HG03442 (cell line): ENCODE results near the gene PXN.
"Not testable (repeated sequence)": the region's sequence is repeated elsewhere in the genome, so short reads cannot be mapped to it uniquely, and the experiment has no call there.

ENCODE experiments used
- ATAC-seq: cut with Tn5 transposase; IDR thresholded peaks from one replicate; pipeline ENCODE4 v1.9.1; 2021; ENCODE audit warnings: mild to moderate bottlenecking, moderate library complexity; ENCODE audit not compliant: unreplicated experiment

PXN gene

DNA sequence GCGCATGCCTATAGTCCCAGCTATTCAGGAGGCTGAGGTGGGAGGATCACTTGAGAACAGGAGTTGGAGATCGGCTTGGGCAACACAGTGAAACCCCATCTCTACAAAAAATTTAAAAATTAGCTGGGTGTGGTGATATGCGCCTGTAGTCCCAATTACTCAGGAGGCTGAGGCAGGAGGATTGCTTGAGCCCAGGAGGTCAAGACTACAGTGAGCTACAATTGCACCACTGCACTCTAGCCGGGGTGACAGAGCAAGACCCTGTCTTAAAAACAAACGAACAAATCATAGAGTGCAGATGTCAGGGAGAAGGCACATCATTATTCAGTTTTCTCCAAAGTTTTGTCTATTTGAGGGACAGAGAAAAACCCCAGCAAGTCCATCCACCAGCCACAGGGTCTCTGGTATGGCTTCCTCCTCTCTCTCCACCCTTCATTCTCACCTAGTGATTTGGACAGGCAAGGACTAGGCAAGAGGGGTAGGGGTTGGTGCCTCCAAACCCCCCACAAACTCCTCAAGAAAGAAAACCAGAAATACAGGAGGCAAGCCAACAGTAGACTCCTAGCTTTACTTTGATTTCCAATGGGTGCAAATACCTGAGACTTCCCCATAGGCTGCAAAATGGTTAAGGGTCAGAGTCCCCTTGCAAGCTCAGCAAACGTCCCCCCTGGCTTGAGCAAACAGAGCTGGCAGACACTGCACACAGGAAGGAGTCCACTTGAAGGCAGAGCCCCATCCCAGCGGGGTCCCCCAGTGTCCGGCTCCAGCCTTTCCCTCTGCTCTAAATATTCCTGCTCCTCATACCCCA is 38.1 kb downstream of the PXN start:
- no peak for ATAC-seq

DNA sequence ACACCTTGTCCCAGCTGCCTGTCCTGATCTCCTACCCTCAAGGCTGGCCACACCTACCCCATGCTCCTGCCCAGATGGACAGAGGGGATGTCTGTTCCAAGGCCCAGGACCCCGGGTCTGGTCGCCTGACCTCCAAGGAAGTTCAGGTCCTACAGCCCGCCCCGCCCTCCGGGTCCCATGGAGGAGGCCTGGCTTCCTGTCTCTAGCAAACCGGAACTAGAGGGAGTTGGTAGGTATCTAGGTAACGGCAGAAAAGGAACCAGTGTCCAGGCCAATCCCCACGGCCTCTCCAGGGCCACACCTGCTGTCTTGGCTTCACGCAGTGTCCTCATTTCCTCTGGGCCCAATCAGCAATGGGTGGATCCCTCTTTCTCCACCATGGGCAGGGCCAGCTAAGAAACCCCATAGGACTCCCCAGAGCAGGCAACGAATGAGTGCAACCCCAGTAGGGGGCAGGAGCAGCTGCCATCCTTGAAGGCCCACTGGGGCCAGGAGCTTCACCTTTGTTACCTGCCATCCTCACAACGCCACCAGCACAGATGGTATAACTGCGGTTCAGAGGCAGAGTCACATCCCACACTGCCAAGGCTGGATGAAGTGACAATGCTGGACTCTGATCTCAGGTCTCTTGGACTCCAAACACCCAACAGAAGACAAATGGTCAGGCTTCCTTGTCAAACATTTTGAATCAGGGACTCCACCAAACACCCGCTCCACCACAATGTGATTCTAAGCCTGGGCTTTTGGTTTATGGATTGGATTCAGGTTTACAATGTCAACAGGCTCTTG is 39.5 kb downstream of the PXN start:
- peak; percentile 49 for ATAC-seq

DNA sequence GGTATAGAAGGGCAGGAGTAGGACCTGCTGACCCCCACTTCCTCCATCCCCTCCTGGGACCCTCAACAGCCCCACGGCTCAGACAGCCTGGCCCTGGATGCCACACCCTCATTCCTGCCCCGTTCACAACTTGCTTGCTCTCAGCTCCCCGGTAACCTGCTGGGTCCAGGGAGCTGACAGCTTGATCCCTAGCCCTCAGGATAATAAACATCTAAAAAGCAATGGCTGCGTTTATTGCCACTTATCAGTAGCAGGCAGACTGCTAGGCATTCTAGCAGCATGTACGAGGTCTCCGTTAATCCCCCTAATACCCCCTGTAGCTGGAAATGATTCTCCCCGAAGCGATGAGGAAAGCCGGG is 40.4 kb downstream of the PXN start:
- ATAC-seq = no peak

DNA sequence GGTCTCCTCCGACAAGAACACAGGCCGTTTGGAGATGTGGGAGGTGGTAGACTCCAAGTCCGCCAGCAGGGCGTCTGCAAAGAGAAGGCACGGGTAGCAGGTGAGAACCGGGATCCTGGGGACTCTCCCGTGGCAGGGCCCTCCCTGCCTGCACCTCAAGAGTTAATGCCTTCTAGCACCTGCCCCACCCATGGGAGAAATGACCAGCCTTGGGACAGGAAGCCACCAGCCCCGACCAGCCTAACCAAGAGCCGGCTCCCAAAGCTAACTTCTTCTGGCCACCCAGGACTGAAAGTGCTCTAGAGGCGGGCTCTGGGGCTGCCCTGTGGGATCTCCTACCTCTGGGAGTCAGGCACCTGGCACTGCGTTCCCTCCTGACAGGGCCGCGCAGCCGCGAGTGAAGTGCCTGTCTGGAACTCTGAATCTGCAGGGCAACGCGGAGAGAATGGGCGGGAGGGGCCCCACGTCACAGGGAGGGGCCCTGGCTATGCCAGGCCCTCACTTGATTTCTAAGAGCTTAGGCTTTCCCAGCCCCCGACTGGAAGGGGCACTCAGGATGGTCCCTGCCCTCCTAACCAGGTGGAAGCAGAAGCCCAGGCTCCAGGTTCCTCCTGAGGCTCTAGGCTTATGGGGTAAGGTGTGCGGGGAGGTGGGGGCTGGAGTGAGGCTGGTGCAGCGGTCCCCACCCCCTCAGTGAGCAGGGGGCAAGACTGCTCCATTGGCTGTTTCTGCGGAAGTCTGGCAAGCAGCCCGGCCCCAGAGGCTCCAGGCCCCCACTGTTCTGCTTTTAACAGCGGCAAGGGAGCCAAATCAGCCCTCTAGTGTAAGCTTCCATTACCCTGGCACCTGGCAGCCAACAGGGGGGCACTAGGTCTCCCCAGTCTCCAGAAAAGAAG is 41.0 kb downstream of the PXN start:
- ATAC-seq = no peak

DNA sequence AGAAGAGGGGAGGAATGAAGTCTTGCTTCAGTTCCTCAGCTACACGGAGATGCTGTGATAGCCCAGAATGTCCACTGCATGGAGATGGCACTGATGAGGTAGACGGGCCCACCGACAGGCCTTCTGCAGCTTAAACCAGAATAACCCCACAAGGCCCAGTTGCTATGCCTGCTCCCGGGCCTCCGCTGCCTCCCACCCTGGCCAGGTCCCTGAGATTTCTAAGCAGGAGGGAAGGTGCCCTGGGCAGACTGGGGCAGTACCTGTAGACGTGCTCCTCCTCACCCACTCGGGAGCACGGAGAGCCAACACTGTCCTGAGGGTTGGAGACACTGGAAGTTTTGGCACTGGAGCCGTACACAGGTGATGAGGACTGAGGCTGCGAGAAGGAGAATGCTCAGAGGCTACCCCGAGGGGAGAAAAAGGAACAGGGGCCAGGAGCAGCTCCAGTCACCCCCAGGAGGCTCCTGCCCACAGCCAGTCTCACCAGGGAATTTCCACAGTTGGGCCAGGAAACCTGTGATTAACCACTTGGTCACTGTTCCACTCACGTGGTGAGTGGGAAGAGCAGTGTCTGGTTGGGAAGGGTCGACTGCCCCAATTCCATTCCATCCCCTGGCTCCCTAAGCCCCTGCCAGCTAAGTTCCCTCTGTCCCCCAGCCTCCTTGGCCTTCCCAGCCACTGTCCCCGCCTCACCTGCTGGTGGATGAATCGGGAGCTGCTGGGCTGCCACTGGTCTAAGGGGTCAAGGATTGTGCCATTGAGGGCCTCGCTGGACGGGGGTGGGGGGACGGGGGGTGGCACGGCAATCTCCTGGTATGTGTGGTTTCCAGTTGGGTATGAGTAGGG is 41.8 kb downstream of the PXN start:
- no peak for ATAC-seq

DNA sequence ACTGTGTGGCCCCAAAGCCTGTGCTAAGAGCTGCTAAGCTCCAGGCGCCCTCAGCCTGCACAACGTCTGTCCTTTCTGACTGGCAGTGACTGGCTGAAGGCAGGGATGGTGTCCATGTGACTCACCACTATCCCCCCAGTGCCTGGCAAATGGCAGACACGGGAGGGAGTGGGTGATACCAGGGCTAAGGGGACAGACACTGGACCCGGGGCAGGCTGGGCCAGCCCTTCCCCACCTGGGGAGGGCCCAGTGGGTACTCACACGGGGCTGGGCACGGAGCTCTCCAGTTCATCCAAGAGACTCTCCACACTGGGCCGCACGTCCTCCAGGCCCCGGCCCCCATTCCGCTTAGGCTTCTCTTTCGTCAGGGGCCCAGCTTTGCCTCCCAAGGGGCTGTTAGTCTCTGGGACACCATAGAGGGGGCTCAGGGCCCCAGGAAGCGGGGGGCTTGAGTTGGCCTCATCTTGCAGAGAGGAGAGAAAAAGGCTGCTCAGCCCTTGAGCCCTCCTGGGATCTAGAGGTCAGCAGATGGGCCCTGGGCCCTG is 43.2 kb downstream of the PXN start:
- ATAC-seq = no peak

DNA sequence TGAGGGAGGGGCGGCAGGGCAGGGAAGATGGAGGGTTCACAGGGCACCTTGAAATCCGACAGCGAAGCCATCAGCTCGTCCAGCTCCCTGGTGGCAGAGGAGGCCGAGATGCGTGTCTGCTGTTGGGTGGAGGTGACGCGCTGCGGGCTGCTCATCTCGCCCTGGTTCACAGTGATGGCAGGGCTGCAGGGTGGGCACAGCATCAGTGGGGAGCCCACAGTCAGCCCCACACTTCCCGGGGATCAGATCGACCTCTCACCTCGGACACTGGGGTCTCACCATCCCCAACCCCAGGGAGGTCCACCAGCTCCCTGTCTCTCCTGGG is 44.0 kb downstream of the PXN start:
- no peak for ATAC-seq

DNA sequence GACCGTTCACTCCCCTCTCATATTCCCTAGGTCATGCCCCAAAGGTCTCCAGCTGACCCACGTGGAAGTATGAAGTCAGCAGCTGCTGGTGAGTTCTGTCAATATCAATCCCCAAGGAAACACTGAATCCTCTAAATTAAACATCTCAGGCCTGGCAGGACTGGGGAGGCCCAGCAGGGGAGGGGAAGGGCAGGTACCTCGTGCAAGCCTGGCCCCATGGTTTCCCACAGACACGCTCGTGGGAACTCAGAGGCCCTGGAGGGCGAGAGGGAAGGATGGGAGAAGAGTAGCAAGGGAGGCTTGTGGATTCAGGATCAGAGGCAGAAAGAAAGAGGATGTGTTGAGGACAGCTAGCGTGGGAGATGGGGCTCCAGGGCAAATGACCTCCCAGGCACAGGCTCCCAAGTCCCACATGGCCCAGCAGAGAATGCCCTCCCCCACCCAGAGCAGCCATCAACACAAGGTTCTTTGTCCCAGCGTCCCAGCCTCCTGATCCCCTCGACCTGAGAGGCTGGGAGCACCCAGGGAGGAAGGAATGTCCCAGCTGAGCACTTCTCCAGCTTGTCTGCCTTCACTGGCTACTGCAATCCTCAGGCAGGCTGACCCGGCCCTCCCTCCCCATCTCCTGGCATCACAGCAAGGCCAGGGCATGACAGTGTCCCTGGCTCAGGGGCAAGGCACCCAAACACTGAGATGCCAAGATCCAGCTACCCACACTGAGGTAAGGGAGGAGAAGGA is 44.5 kb downstream of the PXN start:
- no peak for ATAC-seq

DNA sequence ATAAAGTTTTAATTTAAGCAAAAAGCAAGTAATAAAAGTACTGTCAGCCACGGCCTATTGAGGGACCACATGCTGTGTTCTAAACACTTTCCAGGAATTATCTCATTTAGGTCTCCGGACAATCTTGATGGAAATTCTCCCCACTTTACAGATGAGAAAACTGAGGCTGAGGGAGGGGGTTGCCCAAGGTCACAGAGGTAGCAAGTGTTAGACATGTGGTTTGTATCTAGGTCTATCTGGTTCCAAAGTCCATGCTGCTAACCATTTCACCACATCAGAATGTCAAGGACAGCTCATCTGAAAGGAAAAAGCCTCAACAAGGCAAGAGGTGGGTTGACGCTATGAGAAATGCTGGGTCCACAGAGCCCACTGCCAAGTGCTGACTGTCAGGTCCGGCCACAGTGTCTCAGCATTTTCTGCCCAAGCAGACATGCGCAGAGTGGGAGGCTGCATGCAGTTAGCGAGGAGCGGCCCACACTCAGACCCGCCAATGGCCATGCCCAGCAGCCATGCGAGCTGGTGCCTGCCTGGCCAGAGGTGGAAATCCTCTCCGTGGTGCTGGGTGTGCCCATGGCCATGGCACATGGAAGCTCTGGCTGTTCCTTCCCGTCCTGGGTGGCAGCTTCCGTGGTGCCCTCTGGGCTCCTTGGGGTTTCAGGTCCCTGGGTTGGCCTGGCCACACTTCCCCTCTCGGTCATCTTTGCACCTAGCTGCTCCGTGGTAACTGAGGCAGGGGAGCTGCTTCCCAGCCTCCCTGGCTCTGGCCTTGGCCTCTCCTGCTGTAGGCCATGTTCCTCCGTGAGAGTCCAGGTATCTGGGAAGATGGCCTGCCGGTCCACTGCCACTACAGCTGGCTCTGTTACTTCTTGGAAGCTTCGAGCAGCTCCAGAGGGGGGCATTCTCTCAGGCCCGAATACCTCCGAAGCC is 46.6 kb downstream of the PXN start:
- no peak for ATAC-seq

DNA sequence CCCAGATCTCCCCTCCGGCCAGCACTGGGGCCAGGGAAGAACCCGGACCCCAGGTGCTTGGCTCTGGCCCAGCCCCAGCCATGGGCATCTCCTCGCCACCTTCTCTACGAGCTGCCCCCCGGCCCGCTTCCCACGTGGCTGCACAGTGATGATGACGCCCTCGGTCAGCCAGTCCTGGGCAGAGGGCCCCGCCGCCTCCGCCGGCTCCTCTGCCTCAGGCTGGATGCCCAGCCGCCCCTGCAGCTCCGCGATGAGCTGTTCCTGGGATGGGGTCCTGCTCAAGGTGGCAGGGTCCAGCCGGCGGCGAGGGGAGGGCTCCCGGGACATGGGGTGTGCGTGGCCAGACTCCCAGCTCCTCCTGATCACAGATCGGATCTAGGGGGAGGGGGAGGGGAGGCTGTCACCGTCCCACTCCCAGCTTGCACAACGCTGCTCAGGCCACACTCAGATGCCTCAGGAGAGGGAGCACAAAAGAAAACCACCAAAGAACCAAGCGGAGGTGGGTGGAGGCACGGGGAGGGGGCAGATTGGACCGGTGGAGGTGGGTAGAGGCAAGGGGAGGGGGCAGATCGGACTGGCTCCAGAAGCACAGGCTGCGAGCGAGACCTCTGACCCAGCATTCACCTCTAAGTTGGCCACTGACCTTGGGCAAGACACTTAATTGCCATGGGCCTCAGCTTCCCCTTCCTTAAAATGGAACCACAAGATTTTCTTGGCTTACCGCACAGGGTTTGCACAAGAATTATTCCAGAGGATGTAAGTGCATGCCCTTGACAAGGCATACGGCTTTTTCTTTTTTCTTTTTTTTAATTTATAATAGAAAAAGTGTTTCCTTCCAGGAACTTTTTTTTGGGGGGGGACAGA is 48.6 kb downstream of the PXN start:
- ATAC-seq = no peak

DNA sequence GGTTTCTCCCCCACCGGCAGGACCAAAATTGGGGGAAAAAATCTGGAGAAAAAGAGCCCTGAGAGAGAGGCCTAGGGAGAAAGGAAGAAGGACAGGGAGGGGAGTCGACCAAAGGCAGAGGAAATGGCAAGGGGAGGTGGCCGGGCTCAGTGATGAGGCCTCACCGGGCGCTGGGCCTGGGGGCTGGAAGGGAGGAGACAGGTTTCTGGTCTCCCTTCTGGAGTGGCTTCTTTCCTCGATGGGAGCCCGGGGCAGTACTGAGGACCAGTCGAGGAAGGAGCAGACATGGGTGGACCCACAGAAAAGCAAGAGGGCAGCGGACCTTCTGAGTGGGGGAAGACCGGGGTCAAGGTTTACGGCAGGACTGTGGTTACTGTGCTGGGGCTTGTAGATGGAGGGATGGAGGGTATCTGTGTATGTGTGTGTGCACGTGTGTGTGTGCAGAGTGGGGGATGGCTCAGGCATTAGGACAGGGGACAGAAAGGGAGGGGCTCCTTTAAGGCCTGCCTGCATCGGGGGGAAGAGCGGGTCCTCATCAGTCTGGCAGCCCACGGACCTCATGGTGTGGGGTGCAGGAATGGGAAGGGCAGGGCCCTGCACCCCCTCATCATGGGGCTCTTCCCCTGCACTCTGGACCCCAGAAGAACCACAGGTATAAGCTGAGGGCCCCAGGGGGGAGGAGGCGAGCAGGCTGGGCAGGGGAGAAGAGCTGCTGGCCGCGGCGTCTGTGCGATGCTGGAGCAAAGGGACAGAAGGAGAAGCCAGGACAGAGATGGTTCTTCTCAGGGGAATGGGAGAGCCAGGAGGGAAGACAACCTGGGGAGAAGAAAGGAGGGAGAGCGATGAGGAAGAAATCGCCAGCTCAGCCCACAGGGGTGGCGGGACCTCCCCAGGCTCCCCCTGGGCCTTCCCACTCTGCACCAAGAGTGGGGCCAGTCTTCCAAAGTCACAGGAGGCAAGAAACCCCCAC is 49.5 kb downstream of the PXN start:
- ATAC-seq = no peak

DNA sequence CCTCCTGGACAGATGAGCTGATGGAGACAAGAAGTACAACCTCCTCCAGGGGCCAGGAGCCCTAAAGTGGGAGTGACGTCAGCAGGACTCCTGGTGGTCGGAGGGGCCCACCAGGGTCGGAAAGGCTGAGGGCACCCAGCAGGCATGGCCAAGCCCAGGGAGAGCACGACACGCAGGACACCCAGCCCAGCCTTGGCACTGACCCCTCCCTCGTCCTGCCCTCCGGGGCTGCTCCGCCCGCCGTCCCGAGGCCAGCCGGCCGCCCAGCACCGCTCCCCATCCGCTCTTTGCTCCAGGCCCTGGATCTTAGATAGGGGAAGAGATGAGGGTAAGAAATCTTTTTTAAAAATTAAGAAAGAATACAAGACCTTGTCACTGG is 50.2 kb downstream of the PXN start:
- ATAC-seq = no peak

DNA sequence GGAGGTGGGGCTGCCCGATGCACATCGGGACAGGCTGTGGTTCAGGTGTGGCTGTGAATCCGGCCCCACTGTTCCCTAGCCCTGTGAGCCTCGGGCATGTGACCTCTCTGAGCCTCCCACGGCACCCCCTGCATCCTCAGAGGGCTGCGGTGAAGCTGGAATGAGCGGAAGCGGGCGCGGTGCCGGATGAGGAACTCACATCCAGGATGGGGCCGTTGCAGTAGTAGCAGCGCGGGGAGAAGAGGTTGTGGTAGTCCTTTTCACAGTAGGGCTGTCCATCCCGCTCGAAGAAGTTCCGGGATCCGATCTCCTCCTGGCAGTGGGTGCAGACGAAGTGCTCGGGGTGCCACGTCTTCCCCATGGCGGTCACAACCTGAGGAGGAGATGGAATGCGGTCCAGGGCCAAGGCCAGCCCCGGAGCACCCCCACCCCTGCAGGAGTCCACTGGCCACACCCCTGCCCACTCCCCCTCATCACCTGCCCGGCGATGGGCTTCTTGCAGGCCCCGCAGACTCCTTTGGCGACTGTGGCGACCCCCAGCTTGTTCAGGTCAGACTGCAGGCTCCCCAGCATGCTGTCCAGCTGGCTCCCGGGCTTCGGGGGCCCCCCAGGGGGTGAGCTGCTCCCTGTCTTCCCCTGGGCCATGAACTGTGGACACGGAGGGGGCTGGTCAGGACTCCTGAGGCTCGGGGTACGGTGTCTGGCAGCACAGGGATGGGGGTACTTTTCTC is 50.7 kb downstream of the PXN start:
- no peak for ATAC-seq

DNA sequence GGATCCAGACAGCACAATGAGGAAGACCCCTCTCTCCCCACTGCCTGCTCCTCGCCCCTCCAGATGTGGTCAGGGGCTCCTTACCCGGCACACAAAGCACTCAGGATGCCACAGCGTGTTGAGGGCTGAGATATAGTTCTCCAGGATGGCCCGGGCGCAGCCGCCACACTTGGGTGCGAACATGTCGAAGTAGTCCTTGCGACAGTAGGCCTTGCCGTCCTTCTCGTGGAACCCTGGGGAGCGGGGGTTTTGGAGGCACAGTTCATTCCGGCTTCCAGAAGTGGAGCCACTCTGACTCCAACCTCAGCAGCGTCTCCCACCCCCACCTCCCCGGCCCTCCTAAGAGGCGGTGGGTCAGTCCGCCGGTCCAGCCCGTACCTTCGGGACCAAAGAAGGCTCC is 51.8 kb downstream of the PXN start:
- no peak for ATAC-seq

DNA sequence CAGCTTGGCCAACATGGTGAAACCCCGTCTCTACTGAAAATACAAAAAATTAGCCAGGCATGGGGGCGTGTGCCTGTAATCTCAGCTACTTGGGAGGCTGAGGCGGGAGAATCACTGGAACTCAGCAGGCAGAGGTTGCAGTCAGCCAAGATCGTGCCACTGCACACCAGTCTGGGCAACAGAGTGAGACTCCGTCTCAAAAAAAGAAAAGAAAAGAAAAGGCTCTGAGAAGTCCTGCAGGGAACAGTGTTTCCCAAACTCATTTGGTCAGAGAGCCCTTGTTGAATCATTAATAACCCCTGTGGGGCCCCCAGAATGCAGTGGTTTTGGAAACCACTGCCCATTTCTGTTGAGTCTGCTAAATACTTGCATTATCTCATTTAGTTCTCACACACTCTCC is 52.3 kb downstream of the PXN start:
- not testable (repeated sequence) for ATAC-seq

DNA sequence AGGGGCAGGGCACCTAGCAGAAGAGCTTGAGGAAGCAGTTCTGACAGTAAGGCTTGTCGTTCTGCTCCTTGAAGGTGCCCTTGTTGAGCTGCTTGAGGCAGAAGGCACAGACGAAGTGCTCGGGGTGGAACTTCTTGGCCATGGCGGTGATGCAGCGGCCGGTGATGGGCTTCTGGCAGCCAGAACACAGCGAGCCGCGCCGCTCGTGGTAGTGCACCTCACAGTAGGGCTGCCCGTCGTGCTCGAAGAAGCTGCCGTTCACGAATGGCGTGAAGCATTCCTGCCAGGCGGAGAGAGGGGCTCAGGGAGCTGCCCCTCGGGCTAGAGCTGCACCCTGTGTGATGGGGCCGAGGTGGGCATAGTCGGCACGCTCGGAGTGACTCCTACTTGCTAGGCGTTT is 53.2 kb downstream of the PXN start:
- ATAC-seq = no peak
